Cardiac fibroblast (primary cell): ENCODE results near the gene DEAF1.

Experiments
- DNase-seq, 2 donors: peaks; one replicate each; pipeline versions ENCODE4 v3.0.0 to v3.0.0-alpha.2; 2010; ENCODE audit warnings: low read depth in 2 of 2
- H3K4me3 ChIP-seq, 2 donors: replicated peaks in 1 of 2; 1 replicate in 1 of 2; 2 replicates in 1 of 2; pipeline ENCODE4 v1.5.1; 2011; ENCODE audit warnings: low read depth in 2 of 2, low read length in 2 of 2, mild to moderate bottlenecking in 2 of 2, moderate library complexity in 1 of 2
- CTCF ChIP-seq: IDR thresholded peaks from one replicate; pipeline ENCODE4 v1.5.1; 2011; ENCODE audit warnings: low read depth, mild to moderate bottlenecking, low read length, inconsistent platforms

DEAF1 gene

GRCh38 chr11:623349-623869 is 71.6 kb downstream of the DEAF1 start:
- no peak overlapping the region for H3K4me3 ChIP-seq
- DNase-seq, result no peak
- no peak for TF ChIP-seq CTCF

DNA sequence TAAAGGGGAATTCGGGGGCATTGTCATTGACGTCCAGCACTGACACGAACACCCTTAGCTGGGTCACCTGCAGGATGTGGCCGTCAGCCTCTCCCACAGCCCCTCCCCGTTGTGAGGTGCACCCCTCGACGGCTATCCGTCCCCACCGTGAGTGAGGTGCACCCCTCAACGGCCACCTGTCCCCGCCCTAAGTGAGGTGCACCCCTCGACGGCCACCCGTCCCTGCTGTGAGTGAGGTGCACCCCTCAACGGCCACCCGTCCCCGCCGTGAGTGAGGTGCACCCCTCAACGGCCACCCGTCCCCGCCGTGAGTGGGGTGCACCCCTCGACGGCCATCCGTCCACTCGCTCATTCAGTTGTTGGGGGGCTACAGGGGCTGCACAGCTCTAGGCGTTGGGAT is 73.2 kb downstream of the DEAF1 start:
- no peak for TF ChIP-seq CTCF
- no peak overlapping the region for H3K4me3 ChIP-seq
- no peak for DNase-seq

- H3K4me3 ChIP-seq, result no peak overlapping the region
- no peak for TF ChIP-seq CTCF
- no peak for DNase-seq
Measured at GRCh38 chr11:620935-621814, 73.8 kb downstream of the DEAF1 start.

DNA sequence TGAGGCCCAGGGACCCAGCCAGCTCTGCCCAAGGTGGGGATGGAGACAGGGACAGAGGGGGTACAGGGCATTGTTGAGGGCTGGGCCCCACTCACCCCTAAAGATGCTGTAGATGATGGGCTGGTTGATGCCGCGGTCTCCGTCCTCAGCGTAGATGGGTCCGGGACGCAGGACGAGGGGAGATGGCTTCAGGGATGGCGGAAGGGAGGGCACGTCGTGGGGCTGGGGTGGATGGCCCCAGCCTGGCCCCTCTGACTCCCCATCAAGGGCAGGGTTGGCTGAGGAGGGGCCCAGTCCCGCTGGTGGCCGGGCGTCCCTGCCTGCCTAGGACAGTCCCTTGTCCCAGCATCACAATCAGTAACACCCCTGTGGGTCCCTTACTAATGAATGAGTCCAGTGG is 74.8 kb downstream of the DEAF1 start:
- TF ChIP-seq CTCF, result no peak
- no peak for DNase-seq
- H3K4me3 ChIP-seq, result no peak overlapping the region

- DNase-seq, result no peak
- no peak overlapping the region for H3K4me3 ChIP-seq
- TF ChIP-seq CTCF, result no peak
Measured at GRCh38 chr11:619628-620050, 75.4 kb downstream of the DEAF1 start.

- no peak for TF ChIP-seq CTCF
Measured at GRCh38 chr11:618856-619627, 76.0 kb downstream of the DEAF1 start.

More at GRCh38 chr11:618856-619627, 76.0 kb downstream of the DEAF1 start:
- H3K4me3 ChIP-seq, result no peak overlapping the region
- DNase-seq, result no peak
